A549 (cell line): ENCODE data around the gene ULK4. TPM values are rescaled to one million over a fixed set of nuclear protein-coding genes. Genes with fewer than 3 reads are reported as not detected.

Source experiments
- ATAC-seq, 2 experiments: fragments of 200-7000 bp in 1 of 2; fragments of >200 bp in 1 of 2; cut with Nextera tagmentation in 1 of 2; cut with Tn5 transposase in 1 of 2; 3 replicates each; pipeline versions ENCODE4 v1.8.0 to v1.9.1; 2018 to 2020; ENCODE audit warnings: mild to moderate bottlenecking in 1 of 2, moderate library complexity in 1 of 2
- CTCF ChIA-PET: fragments of 300-600 bp; sonication (Branson Sonifier 250); formaldehyde crosslinking; extraction: SDS; loops from one replicate; lab custom pipeline; 2021; ENCODE audit warnings: antibody characterized with exemption, inconsistent platforms; lab: Yijun Ruan, JAX
- POLR2A ChIA-PET: fragments of 350-600 bp; formaldehyde crosslinking; extraction: SDS; loops from one replicate; lab custom pipeline; 2021; ENCODE audit warnings: antibody characterized with exemption, inconsistent platforms; lab: Yijun Ruan, JAX
- DNase-seq, 2 experiments: peaks; one replicate each; pipeline versions ENCODE4 v3.0.0 to v3.0.0-alpha.2; 2011 to 2016; ENCODE audit warnings: low read depth in 1 of 2, low spot score in 1 of 2
- FAIRE-seq: peaks from 2 replicates; lab custom pipeline; 2011; peaks lifted over from hg19 to GRCh38; lab: Jason Lieb, UNC
- H3K27ac ChIP-seq, 2 experiments: fragments of >200 bp; sonication (Bioruptor Twin); formaldehyde crosslinking; 3 replicates each; pipeline ENCODE4 v1.5.1; 2016 to 2017
- H3K4me1 ChIP-seq: fragments of >200 bp; sonication (Bioruptor Twin); formaldehyde crosslinking; 3 replicates; pipeline ENCODE4 v1.6.1; 2016
- H3K4me2 ChIP-seq: fragments of >200 bp; sonication (Bioruptor Twin); formaldehyde crosslinking; 3 replicates; pipeline ENCODE4 v1.6.1; 2016
- H3K4me3 ChIP-seq: fragments of >200 bp; sonication (Bioruptor Twin); formaldehyde crosslinking; 3 replicates; pipeline ENCODE4 v1.5.1; 2016
- H3K9me3 ChIP-seq: fragments of >200 bp; sonication (Bioruptor Twin); formaldehyde crosslinking; 3 replicates; pipeline ENCODE4 v1.6.1; 2016
- ATOH8 ChIP-seq: fragments of 250-450 bp; sonication (Bioruptor Pico); IDR thresholded peaks from 2 replicates; pipeline ENCODE4 v1.5.0; 2020; ENCODE audit warnings: low read depth, mild to moderate bottlenecking, moderate library complexity
- CBX2 ChIP-seq: fragments of 200-600 bp; sonication (generic); IDR thresholded peaks from 2 replicates; pipeline ENCODE4 v1.6.1; 2016; ENCODE audit warnings: low read depth, mild to moderate bottlenecking, borderline replicate concordance
- CHD4 ChIP-seq: fragments of 200-600 bp; sonication (generic); IDR thresholded peaks from 2 replicates; pipeline ENCODE4 v1.6.1; 2016; ENCODE audit warnings: antibody characterized with exemption, mild to moderate bottlenecking, borderline replicate concordance
- GATA3 ChIP-seq: IDR thresholded peaks from 2 replicates; pipeline ENCODE4 v1.6.1; 2012; ENCODE audit warnings: borderline replicate concordance
- HDAC2 ChIP-seq: fragments of 200-600 bp; sonication (generic); IDR thresholded peaks from 2 replicates; pipeline ENCODE4 v1.6.1; 2016
- HOXA7 ChIP-seq: fragments of 250-450 bp; sonication (Bioruptor Pico); IDR thresholded peaks from 2 replicates; pipeline ENCODE4 v1.5.0; 2020; ENCODE audit warnings: mild to moderate bottlenecking, moderate library complexity
- HOXB13 ChIP-seq: fragments of 250-450 bp; sonication (Bioruptor Pico); IDR thresholded peaks from 2 replicates; pipeline ENCODE4 v1.5.0; 2020; ENCODE audit warnings: low read depth, mild to moderate bottlenecking, moderate library complexity
- JUN ChIP-seq, 2 experiments: fragments of >200 bp; sonication (Bioruptor Twin); formaldehyde crosslinking; IDR thresholded peaks; 2 replicates in 1 of 2; 3 replicates in 1 of 2; pipeline ENCODE4 v1.6.1; 2016 to 2017
- KDM1A ChIP-seq: fragments of 200-600 bp; sonication (generic); IDR thresholded peaks from 2 replicates; pipeline ENCODE4 v1.6.1; 2016; ENCODE audit warnings: low read depth, mild to moderate bottlenecking
- KDM5A ChIP-seq: fragments of 200-600 bp; sonication (generic); IDR thresholded peaks from 2 replicates; pipeline ENCODE4 v1.6.1; 2016; ENCODE audit warnings: antibody characterized with exemption, mild to moderate bottlenecking
- MAFK ChIP-seq: fragments of 450-650 bp; IDR thresholded peaks from 2 replicates; pipeline ENCODE4 v1.6.1; 2014; ENCODE audit not compliant: partially characterized antibody
- NFE2L2 ChIP-seq: fragments of 150-350 bp; conservative IDR thresholded peaks from 2 replicates; pipeline ENCODE4 v1.6.1; 2014; ENCODE audit warnings: low read length
- POLR2A ChIP-seq: IDR thresholded peaks from 2 replicates; pipeline ENCODE4 v1.6.1; 2012; ENCODE audit warnings: mild to moderate bottlenecking, low read length
- POLR2AphosphoS2 ChIP-seq: conservative IDR thresholded peaks from 2 replicates; pipeline ENCODE4 v1.6.1; 2012; ENCODE audit warnings: low read length, improper control_type of control experiment, inconsistent platforms
- RARB ChIP-seq: fragments of 250-450 bp; sonication (Bioruptor Pico); IDR thresholded peaks from 2 replicates; pipeline ENCODE4 v1.8.0; 2021; ENCODE audit warnings: mild to moderate bottlenecking, moderate library complexity
- RNF2 ChIP-seq: fragments of 200-600 bp; sonication (generic); IDR thresholded peaks from 2 replicates; pipeline ENCODE4 v1.6.1; 2016; ENCODE audit warnings: low read depth, mild to moderate bottlenecking, antibody characterized with exemption, moderate library complexity, borderline replicate concordance
- SREBF2 ChIP-seq: fragments of 450-650 bp; IDR thresholded peaks from 2 replicates; pipeline ENCODE4 v1.6.1; 2014; ENCODE audit warnings: mild to moderate bottlenecking, moderate library complexity
- TFCP2L1 ChIP-seq: fragments of 250-450 bp; sonication (Bioruptor Pico); IDR thresholded peaks from 2 replicates; pipeline ENCODE4 v1.5.0; 2021; ENCODE audit warnings: mild to moderate bottlenecking
- TP53 ChIP-seq: fragments of 250-450 bp; sonication (Bioruptor Pico); IDR thresholded peaks from 2 replicates; pipeline ENCODE4 v1.5.0; 2021; ENCODE audit warnings: mild to moderate bottlenecking, moderate library complexity
- ZC3H11A ChIP-seq: fragments of 450-650 bp; IDR thresholded peaks from 2 replicates; pipeline ENCODE4 v1.6.1; 2014; ENCODE audit warnings: antibody characterized with exemption, mild to moderate bottlenecking
- ZNF302 ChIP-seq: fragments of 250-450 bp; sonication (Bioruptor Pico); IDR thresholded peaks from 2 replicates; pipeline ENCODE4 v1.9.0; 2021; ENCODE audit warnings: inconsistent platforms, mild to moderate bottlenecking, moderate library complexity
- WGBS: methylation state at CpG from one replicate; pipeline ENCODE4 v1.1.6; 2017; ENCODE audit errors: missing lambda C conversion rate; 5-methylcytosine and 5-hydroxymethylcytosine counted together
- polyA plus RNA-seq, 4 experiments: library from polyadenylated mRNA; depleted of rRNA in 3 of 4; stranded (reverse); fragments of >200 nt; fragmentation: RNase III in 1 of 4; extraction: RNeasy Plus Mini Kit Qiagen cat#74134 plus additional on column Dnase treatment in 1 of 4; gene quantifications; 2 replicates in 3 of 4; 3 replicates in 1 of 4; pipeline ENCODE4 v1.2.3, GENCODE V29; 2011 to 2017
- TF ChIP-seq, protein P1 (sequence below): IDR thresholded peaks from 2 replicates; pipeline ENCODE4 v1.6.1; 2012; ENCODE audit warnings: low read depth, borderline replicate concordance
- TF ChIP-seq, protein P2 (sequence below): IDR thresholded peaks from 2 replicates; pipeline ENCODE4 v1.6.1; 2012
- TF ChIP-seq, protein P3 (sequence below): fragments of 200-600 bp; sonication (generic); IDR thresholded peaks from 2 replicates; pipeline ENCODE4 v1.6.1; 2016; ENCODE audit warnings: antibody characterized with exemption, mild to moderate bottlenecking, moderate library complexity
- TF ChIP-seq, protein P4 (sequence below): fragments of >200 bp; sonication (Bioruptor Twin); formaldehyde crosslinking; IDR thresholded peaks from 3 replicates; pipeline ENCODE4 v1.6.1; 2016
- TF ChIP-seq, protein P5 (sequence below): fragments of >200 bp; sonication (Bioruptor Twin); formaldehyde crosslinking; IDR thresholded peaks from 2 replicates; pipeline ENCODE4 v1.6.1; 2016

ULK4 gene
- polyA plus RNA-seq, 2 of the 4 experiments (the other 2 are of a cell fraction): 4.9 to 7.7 TPM

DNA sequence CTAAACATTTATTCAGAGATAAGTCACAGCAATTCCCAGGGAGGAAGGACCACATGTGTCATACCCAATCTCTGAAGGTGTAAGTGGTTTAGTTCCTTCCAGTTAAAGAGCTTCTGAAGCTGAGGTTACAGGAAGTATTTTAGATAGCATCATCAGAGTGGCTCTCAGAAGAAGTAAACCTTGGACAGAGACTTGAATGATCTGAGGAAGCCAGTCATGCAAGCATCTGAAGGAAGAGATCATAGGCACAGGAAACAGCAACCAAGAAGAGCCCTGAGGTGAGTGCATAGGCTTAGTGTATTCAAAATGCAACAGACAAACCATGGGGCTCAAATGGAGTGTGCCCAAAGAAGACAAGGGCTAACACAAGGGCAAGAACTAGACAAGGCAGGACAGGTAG lies 210.3 kb downstream of the ULK4 start:
- DNase-seq (no peak), FAIRE-seq (no peak), ATAC-seq (no peak)
- H3K27ac ChIP-seq: no peak overlapping the region
- no peak overlapping the region for H3K4me2 ChIP-seq
- ChIA-PET CTCF (interaction anchor here (0.7 kb wide), 1 partner anchor 10 kb away, joined by 3 read pairs; no protein-coding TSS in a partner anchor), POLR2A (no interaction called here)
- H3K4me3 ChIP-seq: no peak overlapping the region
- no peaks in the 10 kb centered on the region for H3K9me3 ChIP-seq
- TF ChIP-seq KDM1A (no peak), TP53 (CRISPR knock-in tag) (no peak), POLR2AphosphoS2 (no peak), RNF2 (no peak), CHD4 (no peak)
- H3K4me1 ChIP-seq: no peaks in the 10 kb centered on the region

DNA sequence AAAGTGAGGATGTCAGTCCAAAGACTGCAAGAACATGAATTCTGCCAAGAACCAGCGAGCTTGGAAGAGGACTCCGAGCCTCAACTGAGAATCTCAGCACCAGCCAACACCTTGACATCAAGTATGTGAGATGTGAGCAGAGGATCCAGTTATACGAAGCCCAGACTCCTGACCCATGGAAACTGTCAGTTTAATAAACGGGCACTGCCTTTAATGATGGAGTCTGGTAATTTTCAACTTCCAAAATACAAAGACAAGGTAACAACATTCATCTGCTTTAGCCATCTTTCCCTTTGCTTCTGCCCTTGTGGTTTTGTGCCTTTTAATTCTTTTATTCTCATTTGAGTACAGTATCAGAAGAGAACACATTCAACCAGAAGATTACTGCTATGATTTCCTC lies 211.9 kb downstream of the ULK4 start:
- ChIA-PET POLR2A (no interaction called here), CTCF (no interaction called here)
- ATAC-seq (no peak), FAIRE-seq (no peak), DNase-seq (no peak)
- TF ChIP-seq MAFK (no peak), KDM1A (no peak), TFCP2L1 (CRISPR knock-in tag) (no peak), HOXB13 (CRISPR knock-in tag) (no peak), JUN (IDR thresholded peaks at IDR 0.05) (no peak), POLR2AphosphoS2 (no peak)
- TF ChIP-seq, protein P1, sequence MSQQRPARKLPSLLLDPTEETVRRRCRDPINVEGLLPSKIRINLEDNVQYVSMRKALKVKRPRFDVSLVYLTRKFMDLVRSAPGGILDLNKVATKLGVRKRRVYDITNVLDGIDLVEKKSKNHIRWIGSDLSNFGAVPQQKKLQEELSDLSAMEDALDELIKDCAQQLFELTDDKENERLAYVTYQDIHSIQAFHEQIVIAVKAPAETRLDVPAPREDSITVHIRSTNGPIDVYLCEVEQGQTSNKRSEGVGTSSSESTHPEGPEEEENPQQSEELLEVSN: no peak
- Histone ChIP-seq H3K9me3 (no peaks in the 10 kb centered on the region), H3K4me3 (no peak overlapping the region), H3K4me2 (no peak overlapping the region), H3K4me1 (no peaks in the 10 kb centered on the region), H3K27ac (no peak overlapping the region)
- 89% methylated on average over 4 of the region's 4 CpGs for WGBS

GRCh38 chr3:41746215-41746614 lies 215.7 kb downstream of the ULK4 start:
- ATAC-seq: no peak
- WGBS: 94% methylated on average over 1 of the region's 1 CpG
- CTCF ChIA-PET: no interaction called here

More at GRCh38 chr3:41746215-41746614, 215.7 kb downstream of the ULK4 start:
- TF ChIP-seq CBX2: no peak
- no peak for TF ChIP-seq RNF2
- TF ChIP-seq HOXA7: no peak
- no peak for TF ChIP-seq POLR2A
- no peak for TF ChIP-seq SREBF2
- TF ChIP-seq, protein P2, sequence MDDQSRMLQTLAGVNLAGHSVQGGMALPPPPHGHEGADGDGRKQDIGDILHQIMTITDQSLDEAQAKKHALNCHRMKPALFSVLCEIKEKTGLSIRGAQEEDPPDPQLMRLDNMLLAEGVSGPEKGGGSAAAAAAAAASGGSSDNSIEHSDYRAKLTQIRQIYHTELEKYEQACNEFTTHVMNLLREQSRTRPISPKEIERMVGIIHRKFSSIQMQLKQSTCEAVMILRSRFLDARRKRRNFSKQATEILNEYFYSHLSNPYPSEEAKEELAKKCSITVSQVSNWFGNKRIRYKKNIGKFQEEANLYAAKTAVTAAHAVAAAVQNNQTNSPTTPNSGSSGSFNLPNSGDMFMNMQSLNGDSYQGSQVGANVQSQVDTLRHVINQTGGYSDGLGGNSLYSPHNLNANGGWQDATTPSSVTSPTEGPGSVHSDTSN: no peak
- no peak for TF ChIP-seq RARB (CRISPR knock-in tag)
- no peak for TF ChIP-seq NFE2L2
- TF ChIP-seq, protein P3, sequence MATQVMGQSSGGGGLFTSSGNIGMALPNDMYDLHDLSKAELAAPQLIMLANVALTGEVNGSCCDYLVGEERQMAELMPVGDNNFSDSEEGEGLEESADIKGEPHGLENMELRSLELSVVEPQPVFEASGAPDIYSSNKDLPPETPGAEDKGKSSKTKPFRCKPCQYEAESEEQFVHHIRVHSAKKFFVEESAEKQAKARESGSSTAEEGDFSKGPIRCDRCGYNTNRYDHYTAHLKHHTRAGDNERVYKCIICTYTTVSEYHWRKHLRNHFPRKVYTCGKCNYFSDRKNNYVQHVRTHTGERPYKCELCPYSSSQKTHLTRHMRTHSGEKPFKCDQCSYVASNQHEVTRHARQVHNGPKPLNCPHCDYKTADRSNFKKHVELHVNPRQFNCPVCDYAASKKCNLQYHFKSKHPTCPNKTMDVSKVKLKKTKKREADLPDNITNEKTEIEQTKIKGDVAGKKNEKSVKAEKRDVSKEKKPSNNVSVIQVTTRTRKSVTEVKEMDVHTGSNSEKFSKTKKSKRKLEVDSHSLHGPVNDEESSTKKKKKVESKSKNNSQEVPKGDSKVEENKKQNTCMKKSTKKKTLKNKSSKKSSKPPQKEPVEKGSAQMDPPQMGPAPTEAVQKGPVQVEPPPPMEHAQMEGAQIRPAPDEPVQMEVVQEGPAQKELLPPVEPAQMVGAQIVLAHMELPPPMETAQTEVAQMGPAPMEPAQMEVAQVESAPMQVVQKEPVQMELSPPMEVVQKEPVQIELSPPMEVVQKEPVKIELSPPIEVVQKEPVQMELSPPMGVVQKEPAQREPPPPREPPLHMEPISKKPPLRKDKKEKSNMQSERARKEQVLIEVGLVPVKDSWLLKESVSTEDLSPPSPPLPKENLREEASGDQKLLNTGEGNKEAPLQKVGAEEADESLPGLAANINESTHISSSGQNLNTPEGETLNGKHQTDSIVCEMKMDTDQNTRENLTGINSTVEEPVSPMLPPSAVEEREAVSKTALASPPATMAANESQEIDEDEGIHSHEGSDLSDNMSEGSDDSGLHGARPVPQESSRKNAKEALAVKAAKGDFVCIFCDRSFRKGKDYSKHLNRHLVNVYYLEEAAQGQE: no peak
- no peak for TF ChIP-seq GATA3
- TF ChIP-seq ZC3H11A: no peak
- no peak for TF ChIP-seq ZNF302
- no peak for TF ChIP-seq KDM5A
- no peak for TF ChIP-seq JUN (IDR thresholded peaks at IDR 0.05)
- TF ChIP-seq, protein P4, sequence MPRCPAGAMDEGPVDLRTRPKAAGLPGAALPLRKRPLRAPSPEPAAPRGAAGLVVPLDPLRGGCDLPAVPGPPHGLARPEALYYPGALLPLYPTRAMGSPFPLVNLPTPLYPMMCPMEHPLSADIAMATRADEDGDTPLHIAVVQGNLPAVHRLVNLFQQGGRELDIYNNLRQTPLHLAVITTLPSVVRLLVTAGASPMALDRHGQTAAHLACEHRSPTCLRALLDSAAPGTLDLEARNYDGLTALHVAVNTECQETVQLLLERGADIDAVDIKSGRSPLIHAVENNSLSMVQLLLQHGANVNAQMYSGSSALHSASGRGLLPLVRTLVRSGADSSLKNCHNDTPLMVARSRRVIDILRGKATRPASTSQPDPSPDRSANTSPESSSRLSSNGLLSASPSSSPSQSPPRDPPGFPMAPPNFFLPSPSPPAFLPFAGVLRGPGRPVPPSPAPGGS: no peak
- TF ChIP-seq ATOH8: no peak
- no peak for TF ChIP-seq KDM1A
- TF ChIP-seq, protein P5, sequence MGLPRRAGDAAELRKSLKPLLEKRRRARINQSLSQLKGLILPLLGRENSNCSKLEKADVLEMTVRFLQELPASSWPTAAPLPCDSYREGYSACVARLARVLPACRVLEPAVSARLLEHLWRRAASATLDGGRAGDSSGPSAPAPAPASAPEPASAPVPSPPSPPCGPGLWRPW: no peak
- TF ChIP-seq HDAC2: no peak
- no peak overlapping the region for H3K27ac ChIP-seq
- H3K4me3 ChIP-seq: no peak overlapping the region
- POLR2A ChIA-PET: no interaction called here
- H3K4me1 ChIP-seq: no peaks in the 10 kb centered on the region
- no peaks in the 10 kb centered on the region for H3K9me3 ChIP-seq
- DNase-seq: no peak
- no peak for FAIRE-seq
- H3K4me2 ChIP-seq: no peak overlapping the region
